Stimulated activated CD4-positive, alpha-beta T cell treated with anti-CD3 and anti-CD28 coated beads, Interleukin-15, amount 100 ng/mL, for 48 hours (primary cell): ENCODE measurements around the gene NADK.
"Not testable (repeated sequence)": the region's sequence is repeated elsewhere in the genome, so short reads cannot be mapped to it uniquely, and the experiment has no call there.

Source experiments
- DNase-seq, 2 donors: peaks; one replicate each; pipeline ENCODE4 v3.0.0-alpha.2; 2020; ENCODE audit warnings: low read depth in 2 of 2

Gene NADK

DNA sequence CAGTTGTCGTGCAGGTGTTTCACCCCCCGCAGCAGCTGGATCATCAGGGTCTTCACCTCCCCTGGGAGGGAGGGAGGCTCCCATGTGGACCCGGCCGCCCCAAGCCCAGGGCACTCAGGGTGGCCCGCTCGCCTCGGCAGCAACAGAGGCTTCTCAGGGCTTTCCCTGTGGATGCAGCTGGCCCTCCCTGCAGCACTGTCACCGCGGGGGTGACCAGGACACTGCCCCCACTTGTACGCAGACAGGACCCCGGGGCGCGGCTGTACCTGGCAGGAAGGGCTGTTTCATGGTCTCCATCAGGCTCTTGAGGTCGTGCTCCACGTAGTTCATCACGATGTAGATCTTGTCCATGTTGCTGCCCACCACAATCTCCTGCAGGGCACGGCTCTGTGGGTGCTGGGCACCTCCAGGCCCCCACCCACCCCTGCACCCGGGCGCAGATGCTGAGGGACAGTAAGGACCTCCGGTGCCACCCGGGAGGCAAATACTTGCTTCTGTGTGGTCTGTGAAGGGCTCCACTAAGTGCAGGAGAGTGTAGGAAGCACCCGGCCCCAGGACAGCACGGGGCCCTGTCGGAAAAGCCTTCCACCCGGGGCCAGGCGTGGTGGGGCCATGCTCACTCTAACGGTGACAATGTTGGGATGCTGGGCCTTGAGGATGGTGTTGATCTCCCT is 73.8 kb downstream of the NADK start:
- DNase-seq, result not testable (repeated sequence)

DNA sequence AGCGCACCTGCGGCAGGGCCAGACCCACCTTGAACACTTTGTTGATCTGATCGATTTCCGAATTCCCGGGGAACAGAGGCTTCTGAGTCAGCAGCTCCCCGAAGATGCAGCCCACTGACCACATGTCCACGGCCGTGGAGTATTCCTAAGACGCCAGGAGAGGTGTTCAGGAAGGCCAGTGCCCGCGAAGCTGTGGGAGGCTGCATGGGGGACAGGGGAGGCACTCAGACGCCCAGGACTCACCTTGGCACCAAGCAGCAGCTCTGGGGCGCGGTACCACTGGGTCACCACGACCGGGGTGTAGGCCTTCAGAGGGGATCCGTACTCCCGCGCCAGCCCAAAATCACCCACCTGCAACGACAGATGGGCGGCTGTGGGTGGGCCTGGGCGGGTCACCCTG is 74.5 kb downstream of the NADK start:
- DNase-seq, result no peak

DNA sequence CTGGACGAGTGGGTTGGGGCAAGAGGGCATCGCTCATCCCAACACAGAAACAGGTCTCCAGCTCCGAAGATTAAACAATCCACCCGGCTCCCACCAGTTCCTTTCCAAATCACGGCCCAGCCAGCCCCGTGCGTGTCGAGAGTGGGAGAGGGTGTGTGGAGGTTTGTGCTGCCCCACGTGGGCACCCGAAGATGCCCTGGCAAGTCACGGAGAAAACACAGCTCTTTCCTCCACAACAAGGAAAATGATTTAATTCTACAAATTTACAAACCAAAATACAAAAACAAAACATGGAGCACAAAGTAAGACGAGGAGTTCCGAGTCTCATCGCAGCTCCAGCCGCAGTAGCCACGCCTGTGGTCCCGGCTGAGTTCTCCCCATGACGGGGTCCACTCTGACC is 75.8 kb downstream of the NADK start:
- not testable (repeated sequence) for DNase-seq
